CD4-positive, alpha-beta T cell treated with Interleukin-6 for 4 hours (primary cell): ENCODE data around the gene ROS1.
"Not testable (repeated sequence)": the region's sequence is repeated elsewhere in the genome, so short reads cannot be mapped to it uniquely, and the experiment has no call there.

Source experiments
- DNase-seq: peaks from one replicate; pipeline ENCODE4 v3.0.0-alpha.2; 2020; ENCODE audit warnings: mixed read lengths

Gene ROS1

DNA sequence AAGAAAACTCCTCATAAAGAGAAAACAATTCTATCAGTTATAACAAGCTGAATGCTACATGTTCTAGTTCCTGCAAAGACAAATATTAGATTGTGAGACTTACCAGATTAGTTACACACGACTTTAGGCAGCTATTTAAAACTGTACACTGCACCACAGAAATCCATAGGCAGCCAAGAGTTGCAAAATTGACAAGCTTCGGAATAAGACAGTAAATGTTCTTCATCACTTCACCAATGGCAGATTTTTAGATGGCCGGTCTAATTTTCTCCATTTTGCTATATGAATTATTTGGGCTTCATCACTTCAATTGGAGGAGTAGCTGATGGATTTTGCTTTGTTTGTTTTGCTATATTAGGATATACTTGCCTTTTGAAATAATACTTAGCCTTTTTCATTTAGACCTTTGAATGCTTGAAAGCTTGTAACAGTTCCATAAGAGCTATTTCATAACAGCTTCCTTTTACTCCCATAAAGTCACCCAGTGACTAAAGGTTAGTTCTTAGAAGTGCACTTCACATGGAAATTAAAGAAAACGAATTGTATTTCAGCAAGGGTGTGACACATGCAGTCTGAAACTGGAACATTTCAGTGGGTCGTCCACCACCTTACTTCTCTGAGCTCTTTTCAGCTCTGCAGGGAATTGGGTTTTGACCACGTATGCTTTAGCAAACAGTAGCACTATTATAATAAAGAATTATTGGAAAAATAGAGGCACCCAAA lies at the start of gene ROS1:
TSS of gene ROS1 (minus strand) at position 512 of the 723 bp plus-strand sequence. CDS start at position 226, 286 bp downstream.
- DNase-seq, result no peak

DNA sequence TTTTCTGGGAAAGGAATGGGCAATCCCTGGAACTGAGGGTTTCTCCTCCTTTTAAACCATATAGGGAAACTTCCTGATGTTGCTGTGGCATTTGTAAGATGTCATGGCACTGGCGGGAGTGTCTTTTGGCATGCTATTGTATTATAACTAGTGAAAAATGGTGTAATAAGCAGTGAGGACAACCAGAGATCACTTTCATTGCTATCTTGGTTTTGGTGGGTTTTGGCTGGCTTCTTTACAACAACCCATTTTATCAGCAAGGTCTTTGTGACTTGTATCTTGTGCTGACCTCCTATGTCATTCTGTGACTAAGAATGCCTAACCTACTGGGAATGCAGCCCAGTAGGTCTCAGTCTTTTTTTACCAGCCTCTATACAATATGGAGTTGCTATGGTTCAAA lies 47.7 kb upstream of the ROS1 start:
- no peak for DNase-seq

DNA sequence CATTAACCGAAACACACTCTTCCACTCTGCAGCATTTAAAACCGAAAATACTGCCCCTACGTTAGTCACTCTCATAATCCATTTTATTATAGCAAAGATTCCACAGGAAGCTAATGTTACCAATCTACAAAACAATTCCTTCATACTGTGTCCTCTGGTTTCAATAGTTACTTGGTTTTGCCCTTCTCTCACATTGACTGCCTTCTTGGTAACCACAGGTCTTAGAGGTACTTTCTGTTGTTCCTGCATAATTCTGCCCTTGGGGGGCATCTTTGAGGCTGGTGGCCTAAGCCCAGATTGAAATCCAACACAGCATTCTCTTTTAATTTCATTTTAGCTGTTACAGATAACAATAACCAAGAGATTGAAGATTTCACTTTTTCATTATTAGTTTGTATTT lies 46.9 kb upstream of the ROS1 start:
- no peak for DNase-seq

DNA sequence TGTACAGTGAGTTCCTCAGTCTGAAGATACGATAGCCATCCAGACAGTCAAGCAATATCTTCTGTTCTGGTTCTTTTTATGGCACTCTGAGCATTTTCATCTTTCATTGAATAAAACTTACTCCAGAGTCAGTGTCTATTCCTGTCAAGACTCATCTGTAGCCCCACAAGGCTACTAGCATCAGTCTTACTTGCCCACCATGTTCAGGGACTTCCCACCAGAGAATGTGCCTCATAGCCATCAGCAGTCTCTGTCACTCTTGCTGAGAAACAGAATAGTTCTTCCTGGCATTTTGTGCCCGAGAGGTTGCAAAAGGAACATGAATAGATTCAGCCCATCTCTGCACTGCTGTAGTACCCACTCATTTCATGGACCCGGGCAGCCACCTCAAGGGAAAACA lies 44.0 kb upstream of the ROS1 start:
- DNase-seq, result no peak

DNA sequence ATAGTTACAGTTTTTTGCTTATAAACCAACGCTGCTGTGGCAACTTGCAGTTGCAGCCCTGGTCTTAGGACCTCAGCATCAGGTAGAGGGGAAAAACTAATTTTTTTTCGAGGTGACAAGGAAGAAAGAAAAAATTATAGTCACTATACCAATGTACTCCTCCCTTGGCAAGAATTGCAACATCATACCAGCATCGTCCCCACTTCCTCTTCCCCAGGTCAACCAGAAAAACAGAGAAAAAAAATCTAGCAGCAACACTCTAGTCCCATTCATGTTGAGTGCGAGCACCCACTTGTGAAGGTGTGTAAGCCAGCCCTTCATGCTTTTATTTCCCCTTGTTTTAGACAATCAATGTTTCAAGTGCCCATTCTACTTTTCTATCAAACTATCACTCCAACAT lies 43.6 kb upstream of the ROS1 start:
- no peak for DNase-seq

DNA sequence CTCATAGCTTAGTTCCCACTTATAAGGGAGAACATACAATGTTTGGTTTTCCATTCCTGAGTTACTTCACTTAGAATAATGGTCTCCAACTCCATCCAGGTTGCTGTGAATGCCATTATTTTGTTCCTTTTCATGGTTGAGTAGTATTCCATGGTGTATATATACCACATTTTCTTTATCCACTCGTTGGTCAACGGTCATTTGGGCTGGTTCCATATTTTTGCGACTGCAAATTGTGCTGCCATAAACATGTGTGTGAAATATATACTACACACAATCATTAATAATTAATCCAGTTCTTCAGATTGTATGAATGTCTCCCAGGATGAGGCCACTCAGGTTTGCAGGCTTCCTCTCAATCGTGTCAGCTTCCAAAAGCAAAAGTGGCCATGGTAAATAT lies 42.8 kb upstream of the ROS1 start:
- DNase-seq, result not testable (repeated sequence)

DNA sequence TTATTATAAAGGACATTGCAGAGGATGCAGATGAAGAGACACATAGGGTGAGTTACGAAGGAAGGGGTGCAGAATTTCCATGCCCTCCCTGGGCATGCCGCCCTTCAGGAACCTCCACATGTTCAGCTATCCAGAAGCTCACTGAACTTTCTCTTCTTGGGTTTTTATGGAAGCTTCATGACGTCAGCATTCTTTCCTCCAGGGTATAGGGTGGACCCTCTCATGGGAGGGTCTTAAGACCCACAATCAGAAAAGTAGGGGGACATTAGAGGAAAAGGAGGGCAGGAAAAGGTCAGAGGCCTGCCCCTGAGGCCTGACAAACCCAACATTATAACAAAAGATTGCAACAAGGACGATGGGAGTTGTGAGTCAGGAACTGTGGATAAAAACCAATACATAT lies 42.1 kb upstream of the ROS1 start:
- no peak for DNase-seq

DNA sequence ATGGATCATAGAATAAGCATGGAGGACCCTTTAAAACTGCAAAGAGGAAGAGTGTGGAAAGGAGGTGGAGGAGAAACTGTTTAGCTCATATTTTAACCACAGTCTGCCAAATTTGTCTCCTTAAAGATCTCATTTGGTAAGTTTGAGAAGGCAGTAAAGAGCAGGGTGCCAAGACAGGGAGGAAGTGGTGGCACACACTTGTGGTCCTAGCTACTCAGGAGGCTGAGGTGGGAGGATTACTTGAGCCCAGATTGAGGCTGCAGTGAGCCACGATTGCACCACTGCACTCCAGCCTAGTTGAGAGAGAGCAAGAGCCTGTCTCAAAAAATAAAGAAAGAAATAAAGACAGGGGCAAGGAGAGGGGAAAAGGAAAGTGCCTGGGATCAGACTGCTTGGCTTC lies 39.9 kb upstream of the ROS1 start:
- no peak for DNase-seq

DNA sequence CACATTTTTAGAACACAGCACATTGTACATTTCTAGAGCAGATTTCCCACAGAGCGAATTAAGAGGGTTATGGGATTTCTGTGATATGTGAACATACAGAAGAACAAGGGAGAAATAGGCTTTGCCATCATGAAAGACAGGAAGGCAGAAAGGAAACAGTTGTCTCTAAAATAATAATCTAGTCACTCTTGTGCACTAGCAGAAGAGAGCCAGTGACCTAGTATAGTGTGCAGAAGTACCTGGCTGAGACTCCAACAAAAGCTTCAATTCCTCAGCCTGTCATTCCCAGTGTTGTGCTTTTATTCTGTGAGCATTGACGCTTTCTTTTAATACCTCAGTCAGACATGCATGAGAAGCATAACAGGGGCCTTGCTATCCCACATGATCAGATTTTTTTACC lies 39.0 kb upstream of the ROS1 start:
- no peak for DNase-seq

DNA sequence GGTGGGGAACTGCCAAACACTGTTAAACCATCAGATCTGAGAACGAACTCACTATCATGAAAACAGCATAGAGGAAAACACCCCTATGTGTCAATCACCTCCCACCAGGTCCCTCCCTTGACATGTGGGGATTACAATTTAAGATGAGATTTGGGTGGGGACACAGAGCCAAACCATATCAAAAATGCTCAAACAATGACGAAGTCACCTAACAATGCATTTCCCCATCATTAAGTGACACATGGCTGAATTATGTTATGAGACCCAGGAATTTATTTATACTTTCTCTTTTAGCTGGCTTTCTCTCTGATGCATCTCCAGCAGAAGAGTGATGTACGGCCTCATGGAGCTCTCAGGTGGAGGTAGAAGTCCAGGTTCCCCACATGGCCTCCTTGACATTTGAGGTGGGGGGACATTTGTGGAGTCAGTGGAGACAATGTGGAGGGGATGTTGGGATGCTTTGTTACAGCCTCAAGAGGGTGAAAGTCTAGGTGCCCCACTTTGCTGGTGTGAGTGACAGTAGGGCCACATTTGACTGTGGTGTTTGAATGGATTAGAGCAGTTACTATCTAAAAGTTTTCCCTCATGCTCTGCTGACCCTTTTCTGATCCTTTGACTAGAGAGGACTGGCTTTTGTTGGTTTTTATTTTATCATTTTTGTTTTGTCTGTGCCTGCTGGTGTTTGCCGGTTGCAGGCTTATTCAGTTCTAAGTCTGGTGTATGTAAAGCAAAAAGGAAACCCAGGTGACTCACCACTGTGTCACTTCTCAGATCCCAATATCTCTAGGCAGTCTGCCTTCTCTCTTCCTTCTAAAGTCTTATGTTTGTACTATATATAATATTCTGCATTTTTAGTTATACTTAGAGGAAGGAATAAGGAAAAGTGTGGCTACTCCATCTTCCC lies 38.3 kb upstream of the ROS1 start:
- peak; percentile 6 for DNase-seq

DNA sequence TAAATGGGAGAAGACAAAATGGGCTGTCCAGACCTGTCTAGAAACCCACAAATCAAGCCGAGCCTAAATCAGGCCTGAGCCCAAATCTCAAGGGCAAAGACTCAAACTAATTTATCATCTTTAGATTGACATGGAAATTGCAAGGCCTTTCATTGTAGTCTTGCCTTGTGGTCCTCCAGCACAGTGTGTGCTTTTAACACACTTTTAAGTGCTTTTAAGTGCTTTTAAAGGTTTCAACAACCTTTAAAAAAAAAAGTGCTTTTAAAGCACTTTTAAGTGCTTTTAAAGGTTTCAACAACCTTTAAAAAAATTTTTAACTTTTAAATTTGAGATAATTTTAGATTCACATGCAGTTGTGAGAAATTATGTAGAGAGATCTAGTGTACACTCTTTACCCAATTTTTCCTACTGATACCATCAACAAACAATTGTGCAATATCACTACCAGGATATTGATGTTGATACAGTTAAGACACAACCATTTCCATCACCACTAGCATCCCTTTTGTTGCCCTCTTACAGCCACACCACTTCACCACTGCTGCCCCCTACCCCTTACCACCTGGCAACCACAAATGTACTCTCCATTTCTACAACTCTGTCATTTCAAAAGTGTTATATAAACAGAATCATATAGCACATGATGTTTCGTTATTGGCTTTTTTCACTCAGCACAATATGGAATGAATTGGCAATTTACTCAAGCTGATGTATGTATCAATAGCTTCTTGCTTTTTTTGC lies 33.6 kb upstream of the ROS1 start:
- DNase-seq, result no peak

DNA sequence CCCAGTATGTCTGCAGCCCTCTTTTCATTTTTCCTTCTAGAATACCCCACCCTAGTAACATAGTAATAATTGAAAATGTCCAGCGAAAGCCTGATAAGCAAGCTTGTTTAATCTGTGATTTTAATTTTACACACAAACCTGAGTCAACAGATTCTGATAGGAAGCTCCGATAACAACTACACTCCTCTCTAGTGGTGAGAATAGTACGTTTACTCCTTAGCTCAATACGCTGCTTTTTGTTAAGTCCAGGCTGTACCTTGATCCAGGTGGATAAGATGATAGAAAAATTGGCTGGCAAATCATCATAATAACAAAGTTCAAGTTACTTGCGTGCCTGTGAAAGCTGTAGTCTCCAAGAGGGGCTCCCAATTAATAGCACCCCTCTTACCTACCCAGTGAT lies 31.3 kb upstream of the ROS1 start:
- no peak for DNase-seq

DNA sequence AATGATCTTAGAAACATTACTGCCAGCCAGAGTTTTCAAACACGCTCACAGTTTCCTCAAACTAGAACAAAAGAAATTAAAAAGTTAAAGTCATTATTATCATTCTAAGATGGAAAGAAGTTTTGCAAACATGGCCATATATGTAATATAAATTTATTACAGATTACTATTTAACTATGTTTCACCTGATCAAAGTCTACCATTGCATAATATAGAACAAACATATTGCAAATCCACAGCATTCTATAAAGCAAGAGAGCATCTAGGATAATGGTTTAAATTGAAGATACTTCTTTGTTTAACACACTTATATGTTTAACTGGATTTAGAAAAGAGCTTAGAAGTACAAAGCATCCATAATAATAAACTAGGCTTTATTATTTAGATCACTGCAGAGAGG lies 30.5 kb upstream of the ROS1 start:
- no peak for DNase-seq

DNA sequence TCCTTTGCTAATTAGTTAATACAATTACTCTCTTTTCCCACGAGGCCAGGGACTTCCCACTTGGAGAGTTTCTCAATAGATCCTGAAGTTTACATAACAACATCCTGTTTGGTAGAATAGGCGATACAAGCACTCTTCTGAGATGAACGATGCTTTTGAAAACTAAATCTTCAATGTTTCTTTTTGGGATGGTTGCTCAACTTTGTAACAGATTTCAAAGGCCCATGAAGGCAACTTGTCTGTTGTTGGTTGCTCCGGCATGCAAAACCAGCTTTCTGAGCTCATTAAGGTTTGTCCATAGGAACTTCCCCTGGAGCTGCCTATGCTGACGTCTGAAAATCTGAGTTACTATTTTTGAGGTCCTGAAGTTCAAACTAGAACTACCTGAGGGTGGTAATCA lies 25.9 kb upstream of the ROS1 start:
- no peak for DNase-seq

DNA sequence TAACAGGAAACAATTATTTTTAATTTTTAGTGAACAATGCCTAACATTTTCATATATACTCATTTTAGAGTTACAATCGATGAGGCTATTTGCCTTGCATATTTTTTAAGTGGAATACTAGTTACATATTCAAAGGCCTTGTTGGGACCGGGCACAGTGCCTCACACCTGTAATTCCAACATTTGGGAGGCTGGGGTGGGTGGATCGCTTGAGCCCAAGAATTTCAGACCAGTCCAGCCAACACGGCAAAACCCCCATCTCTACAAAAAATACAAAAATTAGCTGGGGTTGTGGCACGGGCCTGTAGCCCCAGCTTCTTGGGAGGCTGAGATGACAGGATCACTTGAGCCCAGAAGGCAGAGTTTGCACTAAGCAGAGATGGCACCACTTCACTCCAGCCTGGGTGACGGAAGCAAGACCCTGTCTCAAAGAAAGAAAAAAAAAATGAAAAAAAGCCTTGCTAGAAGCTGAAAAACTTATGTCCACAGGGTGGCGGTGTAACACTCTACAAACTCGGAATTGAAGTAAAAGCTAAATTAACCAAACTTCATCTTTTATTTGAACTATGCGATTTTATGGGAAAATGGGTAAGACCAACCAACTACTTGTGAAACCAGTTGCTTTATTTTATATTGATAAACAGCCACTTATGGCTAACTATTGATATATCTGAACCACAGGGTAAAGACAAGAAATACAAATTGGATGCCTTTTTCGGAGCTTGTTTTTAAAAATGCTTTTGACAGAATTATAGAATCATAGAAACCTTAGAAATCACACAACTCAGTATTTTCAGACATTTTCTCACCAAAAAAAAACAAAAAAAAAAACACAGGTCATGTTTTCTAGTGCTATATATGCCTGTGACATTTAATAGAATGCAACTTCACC lies 24.1 kb upstream of the ROS1 start:
- DNase-seq, result peak; percentile 74

DNA sequence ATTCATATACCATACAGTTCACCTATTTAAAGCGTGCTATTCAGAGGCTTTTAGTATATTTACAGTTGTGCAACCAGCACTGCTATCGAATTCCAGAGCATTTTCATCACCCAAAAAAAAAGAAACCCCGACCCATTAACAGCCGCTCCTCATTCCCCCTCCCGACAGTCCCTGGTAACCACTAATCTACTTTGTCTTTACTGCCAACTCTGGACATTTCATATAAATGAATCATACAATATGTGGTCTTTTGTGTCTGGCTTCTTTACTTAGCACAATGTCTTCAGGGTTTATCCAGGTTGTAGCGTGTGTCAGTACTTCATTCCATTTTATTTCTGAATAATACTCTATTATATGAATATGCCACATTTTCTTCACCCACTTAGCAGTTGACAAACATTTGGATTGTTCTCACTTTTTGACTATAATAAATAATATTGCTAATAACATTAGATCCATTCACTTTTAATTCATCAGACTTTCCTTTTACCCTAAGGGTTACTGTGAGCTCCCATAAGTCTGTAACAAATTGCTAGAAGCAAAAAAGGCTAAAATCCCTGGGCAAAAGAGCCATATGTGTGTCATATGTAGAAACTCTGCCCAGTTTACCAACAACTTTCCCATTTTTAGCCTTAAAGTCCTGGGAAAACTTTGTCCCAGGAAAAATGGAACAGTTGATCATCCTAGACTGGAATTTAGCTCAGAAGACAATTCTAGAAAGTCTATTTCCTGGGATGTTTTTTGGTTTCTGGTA lies 23.2 kb upstream of the ROS1 start:
- DNase-seq, result no peak

DNA sequence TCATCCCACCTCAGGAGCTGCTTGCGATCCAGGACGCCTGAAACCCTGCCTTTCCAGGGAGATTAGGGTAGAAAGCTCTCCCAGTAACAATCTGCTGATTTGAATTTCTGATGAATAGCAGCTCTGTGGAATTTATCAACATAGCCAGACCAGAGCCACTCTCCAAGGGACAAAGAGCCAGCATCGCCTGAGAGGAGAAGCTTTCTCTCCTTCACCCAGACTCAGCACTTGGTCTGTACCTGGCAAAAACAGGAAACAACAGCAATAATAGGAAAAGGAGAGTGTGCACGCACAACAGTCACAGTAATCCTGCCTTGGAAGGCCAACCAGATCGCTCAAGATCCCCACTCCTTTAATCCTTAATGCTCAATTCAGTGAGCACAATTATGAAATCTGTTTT lies 22.3 kb upstream of the ROS1 start:
- no peak for DNase-seq

DNA sequence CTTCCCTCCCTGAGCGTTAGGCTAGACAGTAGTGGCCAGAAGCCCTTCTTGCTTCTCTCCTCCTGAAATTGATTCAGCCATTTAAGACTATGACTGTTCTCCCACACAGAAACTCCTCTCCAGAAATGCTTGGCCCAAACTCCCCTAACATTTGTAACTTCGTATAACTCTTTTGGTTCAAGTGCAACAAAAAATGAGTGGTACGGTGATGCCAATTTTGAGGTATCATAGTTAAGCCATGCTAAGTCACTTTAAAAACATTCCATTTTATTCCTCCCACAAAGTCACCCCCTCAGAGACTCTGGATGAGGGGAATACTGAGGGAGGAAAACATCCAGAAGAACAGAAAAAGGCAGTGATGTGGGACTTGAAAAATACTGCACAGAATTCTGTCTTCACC lies 21.1 kb upstream of the ROS1 start:
- no peak for DNase-seq

DNA sequence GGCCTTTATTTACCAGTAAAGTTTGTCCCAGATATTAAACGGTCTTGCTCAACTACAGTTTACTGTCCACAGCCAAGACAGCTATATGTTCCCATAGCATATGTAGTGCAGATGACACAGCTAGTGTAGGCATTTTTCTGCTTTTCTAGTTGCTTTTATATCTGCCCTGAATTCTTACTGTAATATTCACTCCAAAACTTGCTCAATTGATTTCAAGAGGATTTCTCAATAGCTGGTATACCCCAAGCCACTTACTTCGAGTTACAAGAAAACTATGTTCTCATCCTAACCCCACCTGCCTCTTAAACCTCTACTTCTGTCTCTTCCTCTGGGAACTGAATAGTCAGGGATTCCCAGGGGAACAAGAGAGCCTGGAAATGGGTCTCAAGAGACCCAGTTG lies 18.9 kb upstream of the ROS1 start:
- no peak for DNase-seq

DNA sequence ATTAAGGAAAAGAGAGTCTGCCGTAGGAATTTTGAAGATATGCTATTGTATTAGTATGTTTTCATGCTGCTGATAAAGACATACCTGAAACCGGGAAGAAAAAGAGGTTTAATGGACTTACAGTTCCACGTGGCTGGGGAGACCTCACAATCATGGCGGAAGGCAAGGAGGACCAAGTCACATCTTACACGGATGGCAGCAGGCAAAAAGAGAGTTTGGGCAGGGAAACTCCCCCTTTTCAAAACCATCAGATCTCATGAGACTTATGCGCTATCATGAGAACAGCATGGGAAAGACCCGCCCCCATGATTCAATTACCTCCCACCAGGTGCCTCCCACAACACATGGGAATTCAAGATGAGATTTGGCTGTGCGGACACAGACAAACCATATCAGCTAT lies 16.6 kb upstream of the ROS1 start:
- not testable (repeated sequence) for DNase-seq

DNA sequence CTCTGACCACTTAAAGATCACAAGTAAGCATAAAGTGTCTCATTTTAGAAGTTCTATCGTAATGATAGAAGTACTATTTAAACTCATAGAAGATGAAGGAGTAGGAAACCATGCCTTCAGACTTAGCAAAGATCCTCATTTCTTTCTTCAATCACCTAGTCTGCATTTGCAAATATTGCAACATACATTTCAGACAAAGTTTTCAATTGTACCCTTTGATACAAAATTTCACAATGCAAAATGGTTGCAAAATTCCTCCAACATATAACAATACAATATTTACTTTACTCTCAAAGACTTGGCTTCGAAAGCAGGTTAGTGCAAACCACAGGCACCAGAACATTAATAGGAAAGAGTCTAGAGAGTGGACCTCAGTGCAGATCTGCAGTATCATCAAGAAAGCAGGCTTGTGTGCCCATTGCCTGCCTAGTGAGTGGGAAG lies 16.1 kb upstream of the ROS1 start:
- no peak for DNase-seq
